Medulla oblongata (tissue), 1 donor: ENCODE results near the gene GRID1.
A peak's percentile ranks its signal among the peaks of the same experiment; 100 is the strongest.

ENCODE experiments used
- DNase-seq: peaks from one replicate; pipeline ENCODE4 v3.0.0-alpha.2; 2015; ENCODE audit errors: extremely low spot score

The GRID1 gene

GRCh38 chr10:86337121-86337601 is 29.4 kb downstream of the GRID1 start:
- DNase-seq: no peak

GRCh38 chr10:86336341-86336740 is 30.3 kb downstream of the GRID1 start:
- DNase-seq: no peak

- no peak for DNase-seq
Measured at GRCh38 chr10:86335831-86336230, 30.8 kb downstream of the GRID1 start.

GRCh38 chr10:86335257-86335656 is 31.3 kb downstream of the GRID1 start:
- no peak for DNase-seq

GRCh38 chr10:86334488-86335085 is 32.0 kb downstream of the GRID1 start:
- no peak for DNase-seq

GRCh38 chr10:86333826-86334487 is 32.6 kb downstream of the GRID1 start:
- DNase-seq: no peak

GRCh38 chr10:86331861-86332260 is 34.7 kb downstream of the GRID1 start:
- no peak for DNase-seq

GRCh38 chr10:86330778-86331763 is 35.5 kb downstream of the GRID1 start:
- peak; percentile 56 for DNase-seq

- no peak for DNase-seq
Measured at GRCh38 chr10:86329896-86330680, 36.5 kb downstream of the GRID1 start.

GRCh38 chr10:86329093-86329710 is 37.4 kb downstream of the GRID1 start:
- DNase-seq: no peak

- no peak for DNase-seq
Measured at GRCh38 chr10:86327954-86328725, 38.5 kb downstream of the GRID1 start.

GRCh38 chr10:86325158-86325557 is 41.4 kb downstream of the GRID1 start:
- DNase-seq: no peak

- DNase-seq: peak; percentile 71
Measured at GRCh38 chr10:86321568-86321967, 45.0 kb downstream of the GRID1 start.

GRCh38 chr10:86319676-86320075 is 46.9 kb downstream of the GRID1 start:
- DNase-seq: no peak

GRCh38 chr10:86317949-86318725 is 48.5 kb downstream of the GRID1 start:
- no peak for DNase-seq

- DNase-seq: no peak
Measured at GRCh38 chr10:86316990-86317389, 49.6 kb downstream of the GRID1 start.

- DNase-seq: peak; percentile 47
Measured at GRCh38 chr10:86316274-86316835, 50.2 kb downstream of the GRID1 start.

GRCh38 chr10:86315549-86315942 is 51.0 kb downstream of the GRID1 start:
- no peak for DNase-seq
